HepG2 (cell line): ENCODE results near the gene HCRT. TPM values are rescaled to one million over a fixed set of nuclear protein-coding genes. Genes with fewer than 3 reads are reported as not detected.

Experiments used
- ASH2L ChIP-seq: fragments of 300-600, 200-600 bp; sonication (generic); IDR thresholded peaks from 2 replicates; pipeline ENCODE4 v1.7.0; 2017; ENCODE audit warnings: low read depth, mild to moderate bottlenecking, moderate library complexity, mixed read lengths, low read length; ENCODE audit not compliant: insufficient read length
- GABPB1 ChIP-seq: IDR thresholded peaks from 2 replicates; pipeline ENCODE4 v1.6.1; 2016; ENCODE audit warnings: mild to moderate bottlenecking, missing genetic modification reagents, moderate library complexity, missing compliant biosample characterization
- RARA ChIP-seq: IDR thresholded peaks from 2 replicates; pipeline ENCODE4 v1.6.1; 2016; ENCODE audit warnings: missing genetic modification reagents, missing compliant biosample characterization
- RBM22 ChIP-seq: fragments of 200-400 bp; formaldehyde crosslinking; optimal IDR thresholded peaks from 2 replicates; pipeline ENCODE3; 2017; ENCODE audit warnings: mild to moderate bottlenecking, low read length, moderate library complexity
- REXO4 ChIP-seq: sonication (generic); formaldehyde crosslinking; IDR thresholded peaks from 2 replicates; pipeline ENCODE4 v1.8.0; 2022; ENCODE audit warnings: missing genetic modification reagents, mild to moderate bottlenecking, borderline replicate concordance
- SSRP1 ChIP-seq: IDR thresholded peaks from 2 replicates; pipeline ENCODE4 v1.6.1; 2016; ENCODE audit warnings: control low read depth
- TMF1 ChIP-seq: sonication (generic); formaldehyde crosslinking; IDR thresholded peaks from 2 replicates; pipeline ENCODE4 v1.8.1; 2022; ENCODE audit warnings: low read depth, missing genetic modification reagents
- YEATS4 ChIP-seq: sonication (generic); formaldehyde crosslinking; IDR thresholded peaks from 2 replicates; pipeline ENCODE4 v1.4.0; 2020; ENCODE audit warnings: missing genetic modification reagents, borderline replicate concordance
- ZBTB49 ChIP-seq: sonication (generic); formaldehyde crosslinking; IDR thresholded peaks from 2 replicates; pipeline ENCODE4 v1.4.0; 2020; ENCODE audit warnings: missing genetic modification reagents, borderline replicate concordance
- ZKSCAN8 ChIP-seq: IDR thresholded peaks from 2 replicates; pipeline ENCODE4 v1.6.1; 2016; ENCODE audit warnings: borderline replicate concordance, missing genetic modification reagents, missing compliant biosample characterization
- ZNF3 ChIP-seq: IDR thresholded peaks from 2 replicates; pipeline ENCODE4 v1.7.0; 2017; ENCODE audit warnings: inconsistent platforms
- ZNF367 ChIP-seq: sonication (generic); formaldehyde crosslinking; IDR thresholded peaks from 2 replicates; pipeline ENCODE4 v1.4.0; 2020; ENCODE audit warnings: missing genetic modification reagents, borderline replicate concordance
- ZNF430 ChIP-seq: sonication (generic); formaldehyde crosslinking; IDR thresholded peaks from 2 replicates; pipeline ENCODE4 v1.9.0; 2021; ENCODE audit warnings: mild to moderate bottlenecking, missing genetic modification reagents
- ZNF530 ChIP-seq: sonication (generic); formaldehyde crosslinking; IDR thresholded peaks from 2 replicates; pipeline ENCODE4 v1.5.0; 2020; ENCODE audit warnings: low read depth, mild to moderate bottlenecking, missing genetic modification reagents
- ZNF629 ChIP-seq: sonication (generic); formaldehyde crosslinking; conservative IDR thresholded peaks from 2 replicates; pipeline ENCODE4 v1.5.0; 2020; ENCODE audit warnings: missing genetic modification reagents
- ZNF670 ChIP-seq: sonication (generic); formaldehyde crosslinking; IDR thresholded peaks from 2 replicates; pipeline ENCODE4 v1.8.0; 2022; ENCODE audit warnings: mild to moderate bottlenecking, missing genetic modification reagents, borderline replicate concordance
- ZNF7 ChIP-seq: IDR thresholded peaks from 2 replicates; pipeline ENCODE4 v1.6.1; 2016; ENCODE audit warnings: missing biosample characterization, missing genetic modification reagents
- ZNF720 ChIP-seq: sonication (generic); formaldehyde crosslinking; IDR thresholded peaks from 2 replicates; pipeline ENCODE4 v1.4.0; 2020; ENCODE audit warnings: missing genetic modification reagents
- ZSCAN31 ChIP-seq: sonication (generic); formaldehyde crosslinking; IDR thresholded peaks from 2 replicates; pipeline ENCODE4 v1.5.0; 2020; ENCODE audit warnings: low read depth, mild to moderate bottlenecking, missing genetic modification reagents
- polyA plus RNA-seq, 8 experiments: library from polyadenylated mRNA; depleted of rRNA in 3 of 8; stranded (reverse) in 7 of 8; unstranded in 1 of 8; fragments of >200 nt; fragmentation: Illumina TruSeq in 4 of 8; extraction: Trizol in 4 of 8; gene quantifications; 2 replicates each; pipeline versions ENCODE4 v1.2.1 to v1.2.3, GENCODE V29; 2011 to 2016; ENCODE audit warnings: low read depth in 4 of 8, missing spikeins in 1 of 8, mixed read lengths in 1 of 8; ENCODE audit not compliant: insufficient read depth in 1 of 8
- total RNA-seq, 5 experiments: library from RNA; depleted of rRNA; stranded (reverse); fragments of >200 nt; fragmentation: Illumina TruSeq; extraction: Trizol; gene quantifications; 2 replicates each; pipeline ENCODE4 v1.2.3, GENCODE V29; 2016; ENCODE audit warnings: low read depth in 1 of 5
- TF ChIP-seq, protein P1 (sequence below): sonication (generic); formaldehyde crosslinking; IDR thresholded peaks from 2 replicates; pipeline ENCODE4 v1.4.0; 2020; ENCODE audit warnings: missing genetic modification reagents
- TF ChIP-seq, protein P2 (sequence below): sonication (generic); formaldehyde crosslinking; IDR thresholded peaks from 2 replicates; pipeline ENCODE4 v1.9.0; 2021; ENCODE audit warnings: missing genetic modification reagents, mild to moderate bottlenecking, borderline replicate concordance

The HCRT gene
- total and polyA plus RNA-seq, 2 of the 13 experiments (the other 11 are each of a cell fraction or from before 2014, with no cell fraction given), result not detected

GRCh38 chr17:42183741-42184711 is 1.2 kb downstream of the HCRT start (continued):
- TF ChIP-seq, protein P1, sequence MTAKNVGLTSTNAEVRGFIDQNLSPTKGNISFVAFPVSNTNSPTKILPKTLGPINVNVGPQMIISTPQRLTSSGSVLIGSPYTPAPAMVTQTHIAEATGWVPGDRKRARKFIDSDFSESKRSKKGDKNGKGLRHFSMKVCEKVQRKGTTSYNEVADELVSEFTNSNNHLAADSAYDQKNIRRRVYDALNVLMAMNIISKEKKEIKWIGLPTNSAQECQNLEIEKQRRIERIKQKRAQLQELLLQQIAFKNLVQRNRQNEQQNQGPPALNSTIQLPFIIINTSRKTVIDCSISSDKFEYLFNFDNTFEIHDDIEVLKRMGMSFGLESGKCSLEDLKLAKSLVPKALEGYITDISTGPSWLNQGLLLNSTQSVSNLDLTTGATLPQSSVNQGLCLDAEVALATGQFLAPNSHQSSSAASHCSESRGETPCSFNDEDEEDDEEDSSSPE (CRISPR knock-in tag), result peak; percentile 94
- TF ChIP-seq ZNF530 (CRISPR knock-in tag) (no peak), RBM22 (no peak), ZBTB49 (CRISPR knock-in tag) (no peak), SSRP1 (no peak), ZKSCAN8 (CRISPR knock-in tag) (no peak), ASH2L (peak; percentile 51), YEATS4 (CRISPR knock-in tag) (peak; percentile 74; the same call in 1 of the 2 replicates), ZNF430 (peak; percentile 90), ZNF629 (CRISPR knock-in tag) (0 out of 2 replicates have a peak, but pooled peaks have one; percentile 37), ZSCAN31 (CRISPR knock-in tag) (peak; percentile 93), ZNF7 (CRISPR knock-in tag) (no peak), GABPB1 (CRISPR knock-in tag) (peak; percentile 79), ZNF367 (CRISPR knock-in tag) (peak; percentile 60; the same call in 1 of the 2 replicates), REXO4 (CRISPR knock-in tag) (peak; percentile 95), TMF1 (CRISPR knock-in tag) (peak; percentile 92; the same call in 1 of the 2 replicates), RARA (CRISPR knock-in tag) (peak; percentile 19; the same call in 1 of the 2 replicates), ZNF720 (CRISPR knock-in tag) (no peak), ZNF670 (CRISPR knock-in tag) (no peak), ZNF3 (CRISPR knock-in tag) (no peak; the same call in 1 of the 2 replicates)
- TF ChIP-seq, protein P2, sequence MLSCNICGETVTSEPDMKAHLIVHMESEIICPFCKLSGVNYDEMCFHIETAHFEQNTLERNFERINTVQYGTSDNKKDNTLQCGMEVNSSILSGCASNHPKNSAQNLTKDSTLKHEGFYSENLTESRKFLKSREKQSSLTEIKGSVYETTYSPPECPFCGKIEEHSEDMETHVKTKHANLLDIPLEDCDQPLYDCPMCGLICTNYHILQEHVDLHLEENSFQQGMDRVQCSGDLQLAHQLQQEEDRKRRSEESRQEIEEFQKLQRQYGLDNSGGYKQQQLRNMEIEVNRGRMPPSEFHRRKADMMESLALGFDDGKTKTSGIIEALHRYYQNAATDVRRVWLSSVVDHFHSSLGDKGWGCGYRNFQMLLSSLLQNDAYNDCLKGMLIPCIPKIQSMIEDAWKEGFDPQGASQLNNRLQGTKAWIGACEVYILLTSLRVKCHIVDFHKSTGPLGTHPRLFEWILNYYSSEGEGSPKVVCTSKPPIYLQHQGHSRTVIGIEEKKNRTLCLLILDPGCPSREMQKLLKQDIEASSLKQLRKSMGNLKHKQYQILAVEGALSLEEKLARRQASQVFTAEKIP (CRISPR knock-in tag), result no peak
